Stomach (tissue), 4 donors: ENCODE data around the gene PTPRF.

Source experiments
- EP300 ChIP-seq: sonication (generic); formaldehyde crosslinking; IDR thresholded peaks from one replicate; pipeline ENCODE4 v1.6.1; 2017; ENCODE audit warnings: antibody characterized with exemption
- POLR2A ChIP-seq, 4 donors: fragments of 450-650 bp; IDR thresholded peaks; one replicate each; pipeline ENCODE4 v1.6.1; 2016; ENCODE audit warnings: antibody characterized with exemption in 4 of 4, control low read depth in 2 of 4, mild to moderate bottlenecking in 1 of 4, moderate library complexity in 1 of 4
- POLR2AphosphoS5 ChIP-seq, 3 donors: sonication (generic); formaldehyde crosslinking; IDR thresholded peaks; one replicate each; pipeline ENCODE4 v1.6.1; 2016; ENCODE audit warnings: antibody characterized with exemption in 3 of 3
- TF ChIP-seq, protein P1 (sequence below), 7 experiments: fragments of 450-650 bp in 4 of 7; fragments of 200-600 bp in 3 of 7; sonication (generic) in 3 of 7; IDR thresholded peaks; one replicate each; pipeline ENCODE4 v1.5.1; 2016 to 2019; ENCODE audit warnings: antibody characterized with exemption in 7 of 7, control low read depth in 2 of 7, mild to moderate bottlenecking in 1 of 7

DNA sequence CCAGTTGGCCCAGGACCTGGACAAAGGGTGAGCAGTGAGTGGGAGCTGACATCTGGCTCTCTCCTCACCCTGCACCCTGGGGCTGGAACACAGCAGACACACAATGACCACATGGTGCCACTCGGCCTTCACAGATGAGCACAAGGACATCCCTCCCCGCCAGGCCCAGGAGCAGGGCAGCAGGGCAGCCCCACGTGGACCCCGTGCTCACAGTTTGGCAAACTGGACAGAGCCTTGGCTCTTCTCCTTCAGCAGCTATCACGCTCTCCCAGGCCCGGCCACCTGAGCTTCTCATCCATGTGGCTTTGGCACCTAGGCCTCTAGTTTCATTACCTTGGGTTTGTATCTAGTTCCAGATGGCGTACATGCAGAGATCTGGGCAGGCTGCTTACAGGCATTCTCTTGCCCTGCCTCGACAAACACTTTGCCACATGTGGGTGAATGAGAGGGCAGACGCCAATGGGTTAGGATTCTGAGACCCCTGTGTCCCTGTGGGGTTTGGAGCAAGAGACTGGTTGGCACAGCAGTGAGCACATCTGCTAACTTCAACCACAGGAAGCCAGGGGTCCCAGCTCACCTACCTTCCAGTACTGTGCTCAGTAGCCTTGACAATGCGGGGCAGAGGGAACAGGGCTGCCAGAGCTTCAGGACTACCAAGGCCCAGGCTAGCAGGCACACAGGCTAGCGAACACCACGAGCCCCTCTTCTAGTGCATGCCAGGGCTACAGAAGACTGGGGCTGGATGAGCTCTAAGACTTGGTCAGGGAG is 3.4 kb upstream of the PTPRF start:
- TF ChIP-seq POLR2A (IDR thresholded peaks at IDR 0.05) = no peak
- TF ChIP-seq, protein P1, sequence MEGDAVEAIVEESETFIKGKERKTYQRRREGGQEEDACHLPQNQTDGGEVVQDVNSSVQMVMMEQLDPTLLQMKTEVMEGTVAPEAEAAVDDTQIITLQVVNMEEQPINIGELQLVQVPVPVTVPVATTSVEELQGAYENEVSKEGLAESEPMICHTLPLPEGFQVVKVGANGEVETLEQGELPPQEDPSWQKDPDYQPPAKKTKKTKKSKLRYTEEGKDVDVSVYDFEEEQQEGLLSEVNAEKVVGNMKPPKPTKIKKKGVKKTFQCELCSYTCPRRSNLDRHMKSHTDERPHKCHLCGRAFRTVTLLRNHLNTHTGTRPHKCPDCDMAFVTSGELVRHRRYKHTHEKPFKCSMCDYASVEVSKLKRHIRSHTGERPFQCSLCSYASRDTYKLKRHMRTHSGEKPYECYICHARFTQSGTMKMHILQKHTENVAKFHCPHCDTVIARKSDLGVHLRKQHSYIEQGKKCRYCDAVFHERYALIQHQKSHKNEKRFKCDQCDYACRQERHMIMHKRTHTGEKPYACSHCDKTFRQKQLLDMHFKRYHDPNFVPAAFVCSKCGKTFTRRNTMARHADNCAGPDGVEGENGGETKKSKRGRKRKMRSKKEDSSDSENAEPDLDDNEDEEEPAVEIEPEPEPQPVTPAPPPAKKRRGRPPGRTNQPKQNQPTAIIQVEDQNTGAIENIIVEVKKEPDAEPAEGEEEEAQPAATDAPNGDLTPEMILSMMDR (IDR thresholded peaks at IDR 0.05) = no peak
- no peak for TF ChIP-seq POLR2AphosphoS5 (IDR thresholded peaks at IDR 0.05)
- no peak for TF ChIP-seq EP300
